ENCODE data around the gene EFCC1.

Gene EFCC1

DNA sequence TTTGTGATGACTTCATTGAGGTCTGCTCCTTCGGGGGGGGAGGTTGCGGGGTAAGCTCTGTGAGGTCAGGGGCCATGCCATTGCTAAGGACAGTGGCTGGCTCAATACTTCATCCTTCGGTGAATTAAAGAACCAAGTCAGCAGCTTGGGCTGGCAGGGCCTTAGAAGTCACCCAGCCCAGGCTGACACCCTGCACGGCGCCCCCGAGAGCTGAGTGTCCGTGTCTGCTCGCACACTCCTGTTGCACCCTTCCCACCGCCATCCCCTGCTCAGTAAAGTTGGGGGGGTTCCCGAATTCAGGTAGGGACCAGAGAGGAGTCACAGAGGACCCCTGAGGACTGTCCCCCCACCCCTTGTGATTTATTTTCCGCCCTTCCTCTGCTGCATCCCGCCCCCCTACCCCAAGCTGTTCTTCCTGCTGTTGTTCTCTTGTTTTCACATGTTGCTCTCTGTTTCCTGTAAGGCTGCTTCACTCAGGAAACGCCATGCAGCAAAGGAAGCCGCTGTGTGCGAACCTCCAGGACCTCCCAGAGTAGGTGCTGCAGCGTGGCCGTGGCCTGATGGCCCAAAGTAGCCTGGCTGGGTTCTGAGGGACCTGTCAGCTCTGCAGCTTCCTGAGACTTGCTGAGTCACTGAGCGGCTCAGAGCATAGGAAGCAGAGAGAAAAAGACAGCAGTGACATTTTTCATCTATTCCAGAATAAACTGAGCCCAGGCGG lies 14.4 kb downstream of the EFCC1 start:
- no peak for DNase-seq (ENCODE audit: extremely low read depth, low read depth)
- TF ChIP-seq, protein P1, sequence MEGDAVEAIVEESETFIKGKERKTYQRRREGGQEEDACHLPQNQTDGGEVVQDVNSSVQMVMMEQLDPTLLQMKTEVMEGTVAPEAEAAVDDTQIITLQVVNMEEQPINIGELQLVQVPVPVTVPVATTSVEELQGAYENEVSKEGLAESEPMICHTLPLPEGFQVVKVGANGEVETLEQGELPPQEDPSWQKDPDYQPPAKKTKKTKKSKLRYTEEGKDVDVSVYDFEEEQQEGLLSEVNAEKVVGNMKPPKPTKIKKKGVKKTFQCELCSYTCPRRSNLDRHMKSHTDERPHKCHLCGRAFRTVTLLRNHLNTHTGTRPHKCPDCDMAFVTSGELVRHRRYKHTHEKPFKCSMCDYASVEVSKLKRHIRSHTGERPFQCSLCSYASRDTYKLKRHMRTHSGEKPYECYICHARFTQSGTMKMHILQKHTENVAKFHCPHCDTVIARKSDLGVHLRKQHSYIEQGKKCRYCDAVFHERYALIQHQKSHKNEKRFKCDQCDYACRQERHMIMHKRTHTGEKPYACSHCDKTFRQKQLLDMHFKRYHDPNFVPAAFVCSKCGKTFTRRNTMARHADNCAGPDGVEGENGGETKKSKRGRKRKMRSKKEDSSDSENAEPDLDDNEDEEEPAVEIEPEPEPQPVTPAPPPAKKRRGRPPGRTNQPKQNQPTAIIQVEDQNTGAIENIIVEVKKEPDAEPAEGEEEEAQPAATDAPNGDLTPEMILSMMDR (IDR thresholded peaks at IDR 0.05; ENCODE audit: low read depth, low read length), result no peak

DNA sequence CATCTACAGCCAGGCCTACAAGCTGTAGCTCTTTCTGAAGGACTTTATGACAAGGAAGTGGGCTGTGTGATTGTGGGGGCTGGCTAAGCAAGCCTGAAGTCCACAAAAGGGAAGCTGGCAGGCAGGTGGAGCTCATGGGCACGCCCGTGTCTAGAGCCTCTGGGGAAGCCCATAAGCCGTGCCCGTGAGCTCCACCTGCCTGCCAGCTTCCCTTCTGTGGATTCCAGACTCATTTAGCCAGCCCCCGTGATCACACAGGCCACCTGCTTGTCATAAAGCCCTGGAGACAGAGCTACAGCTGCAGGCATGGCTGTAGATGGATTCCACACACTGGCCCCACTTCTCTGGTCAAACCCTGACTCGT lies 15.2 kb downstream of the EFCC1 start:
- DNase-seq (ENCODE audit: extremely low read depth, low read depth), result no peak
- TF ChIP-seq, protein P1 (IDR thresholded peaks at IDR 0.05; ENCODE audit: low read depth, low read length), result no peak

DNA sequence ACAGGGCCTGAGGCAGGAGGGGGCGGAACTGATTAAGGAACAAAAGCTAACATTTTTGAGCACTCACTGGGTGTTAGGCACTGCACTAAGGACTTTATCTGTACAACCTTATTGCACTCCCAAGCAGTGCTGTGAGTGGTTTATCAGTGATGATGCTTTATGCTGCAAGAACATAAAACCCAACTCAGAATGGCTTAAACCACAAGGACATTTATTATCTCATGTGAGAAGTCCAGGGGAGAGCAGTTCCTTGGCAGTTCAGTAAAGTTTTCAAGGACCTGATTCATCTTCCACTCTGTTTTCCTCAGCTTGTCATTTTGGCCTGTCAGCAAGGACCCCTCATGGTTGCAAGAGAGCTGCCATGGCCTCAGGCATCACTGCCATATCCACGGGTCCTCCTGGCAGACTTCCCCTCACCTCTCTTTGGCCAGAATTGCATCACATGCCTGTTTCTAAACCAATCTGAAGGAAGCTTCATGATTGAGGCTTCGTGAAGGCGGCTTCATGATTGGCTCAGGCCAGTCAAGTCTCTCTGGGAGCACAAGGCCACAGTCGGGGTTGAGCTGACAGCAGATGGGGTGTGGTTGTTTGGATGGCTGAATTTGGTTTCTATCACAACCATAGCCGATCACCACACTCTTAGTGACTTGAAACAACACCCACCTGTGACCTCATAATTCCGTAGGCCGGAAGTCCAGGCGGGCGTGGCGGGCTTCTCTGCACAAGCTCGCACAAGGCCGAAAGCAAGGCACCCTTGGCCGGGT lies 15.8 kb downstream of the EFCC1 start:
- DNase-seq (ENCODE audit: extremely low read depth, low read depth), result no peak
- TF ChIP-seq, protein P1 (IDR thresholded peaks at IDR 0.05; ENCODE audit: low read depth, low read length), result no peak

DNA sequence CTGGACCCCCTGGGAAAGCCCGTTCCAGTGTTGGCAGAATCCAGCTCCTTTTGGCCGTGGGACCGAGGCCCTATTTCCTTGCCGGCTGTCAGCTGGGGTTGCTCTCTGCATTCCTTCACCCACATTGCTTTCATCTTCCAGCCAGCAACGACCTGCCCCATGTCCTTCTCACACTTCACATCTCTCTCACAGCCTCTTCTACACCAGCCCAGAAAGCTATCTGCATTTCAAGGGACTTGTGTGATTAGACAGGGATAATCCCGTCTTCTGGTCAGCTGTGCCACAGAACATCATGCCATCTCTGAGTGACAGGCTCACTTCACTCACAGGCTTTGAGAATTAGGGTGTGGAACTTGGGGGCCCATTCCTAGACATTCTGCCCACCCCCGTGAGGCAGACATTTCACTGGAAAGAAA lies 16.4 kb downstream of the EFCC1 start:
- TF ChIP-seq, protein P1 (IDR thresholded peaks at IDR 0.05; ENCODE audit: low read depth, low read length), result no peak
- no peak for DNase-seq (ENCODE audit: extremely low read depth, low read depth)

DNA sequence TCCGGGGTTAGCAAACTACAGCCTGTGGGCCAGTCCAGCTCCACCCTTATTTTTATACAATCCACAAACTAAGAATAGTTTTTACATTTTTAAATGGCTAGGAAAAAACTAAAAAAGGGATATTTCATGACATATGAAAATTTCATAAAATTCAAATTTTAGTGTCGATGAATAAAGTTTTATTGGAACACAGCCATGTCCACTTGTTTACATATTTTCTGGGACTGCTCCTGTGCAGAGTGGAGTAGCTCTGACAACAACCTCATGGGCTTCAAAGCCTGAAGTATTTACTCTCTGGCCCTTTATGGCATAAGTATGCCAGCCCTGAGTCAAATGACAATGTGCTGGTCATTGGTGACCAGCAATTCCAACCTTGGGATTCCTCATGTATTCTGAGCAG lies 17.2 kb downstream of the EFCC1 start:
- TF ChIP-seq, protein P1 (IDR thresholded peaks at IDR 0.05; ENCODE audit: low read depth, low read length), result no peak

DNA sequence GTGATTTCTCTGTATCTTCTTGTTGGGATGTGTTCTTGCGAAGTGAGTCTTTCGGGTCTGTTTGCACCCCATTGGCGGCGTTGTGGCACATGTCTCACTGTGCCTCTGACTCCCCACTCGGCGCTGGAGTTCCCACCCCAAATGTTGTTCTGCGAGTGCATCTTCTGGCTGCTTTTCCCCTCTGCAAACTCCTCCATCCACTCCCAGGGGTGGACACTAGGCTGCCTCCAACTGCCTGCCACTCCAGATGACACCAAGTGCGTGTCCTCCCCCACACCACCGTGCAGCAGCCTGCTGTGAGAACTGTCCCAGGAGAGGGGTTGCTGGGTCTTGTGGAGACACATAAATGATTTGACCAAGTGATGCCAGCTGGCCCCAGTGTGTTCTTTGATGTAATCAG lies 17.6 kb downstream of the EFCC1 start:
- no peak for DNase-seq (ENCODE audit: extremely low read depth, low read depth)
- TF ChIP-seq, protein P1 (IDR thresholded peaks at IDR 0.05; ENCODE audit: low read depth, low read length), result no peak

More for the DNA sequence above, 17.2 kb downstream of the EFCC1 start:
- no peak for DNase-seq (ENCODE audit: extremely low read depth, low read depth)

DNA sequence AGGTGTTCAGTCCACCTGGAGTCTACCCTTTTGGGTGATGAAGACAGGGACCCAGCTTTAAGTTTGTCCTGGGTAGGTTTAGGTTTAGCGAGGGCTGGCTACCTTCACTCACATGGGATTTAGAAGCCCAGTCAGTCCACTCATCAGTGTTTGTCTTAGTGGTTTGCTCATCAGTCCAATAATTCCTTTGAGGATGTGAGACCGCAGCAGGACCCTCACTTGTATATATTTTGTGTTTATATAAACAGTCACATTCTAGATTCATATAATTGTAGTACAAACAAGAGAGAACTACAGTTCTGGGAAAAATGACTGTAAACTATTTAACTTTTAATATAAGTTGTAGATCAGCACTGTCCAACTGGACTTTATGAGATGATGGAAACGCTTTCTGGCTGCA lies 18.2 kb downstream of the EFCC1 start:
- TF ChIP-seq, protein P1 (IDR thresholded peaks at IDR 0.05; ENCODE audit: low read depth, low read length), result no peak
- DNase-seq (ENCODE audit: extremely low read depth, low read depth), result no peak
